ENCODE data around the gene FCN1.

DNA sequence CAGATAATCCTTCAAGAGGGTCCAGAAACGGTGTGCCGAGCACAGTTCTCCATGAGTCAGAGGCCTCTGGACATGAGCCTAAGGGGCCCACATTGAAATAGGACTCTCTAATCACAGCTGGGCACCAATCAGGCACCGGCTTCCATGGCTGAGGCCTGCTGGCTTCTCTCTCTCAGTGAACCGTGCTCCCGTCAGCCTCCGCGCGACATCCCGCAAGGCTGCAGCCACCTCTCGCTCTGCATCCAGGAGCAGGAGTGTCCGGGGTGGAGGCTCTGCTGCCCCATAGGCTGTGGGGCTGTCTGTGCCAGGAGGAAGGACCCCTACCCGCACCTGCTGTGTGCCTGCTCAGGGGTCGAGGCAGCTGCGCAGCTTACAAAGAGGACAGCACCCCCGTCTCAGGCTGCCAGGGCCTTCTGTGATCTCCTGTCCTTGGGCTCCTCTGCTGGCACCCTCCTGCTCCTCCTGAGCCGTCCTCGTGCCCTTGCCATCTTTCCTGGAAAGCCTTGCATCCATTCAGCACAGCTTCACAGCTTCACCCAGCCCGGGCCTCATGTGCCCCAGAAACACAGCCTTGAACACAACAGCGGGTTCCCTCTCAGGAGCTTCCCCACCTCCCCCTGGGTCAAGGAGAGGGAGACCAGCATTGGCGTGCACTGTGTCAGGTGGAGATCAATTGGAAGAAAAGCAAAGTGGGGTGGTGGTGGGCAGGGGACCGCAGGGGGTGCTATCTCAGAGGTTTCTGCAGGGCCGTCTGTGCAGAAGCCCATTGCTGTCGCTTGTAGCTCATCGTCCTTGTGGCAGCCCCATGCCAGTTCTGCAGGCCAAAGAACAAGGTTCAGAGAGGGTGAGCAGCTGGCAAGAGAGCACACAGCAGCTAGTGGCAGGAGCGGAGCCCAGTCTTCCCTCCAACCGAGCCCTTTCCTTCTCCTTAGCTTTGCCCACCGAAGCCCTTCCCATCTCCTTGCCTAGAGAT is 22.8 kb upstream of the FCN1 start:
- TF ChIP-seq CTCF (optimal IDR thresholded peaks at IDR 0.05 in 1 of 3, IDR thresholded peaks at IDR 0.05 in 1 of 3, conservative IDR thresholded peaks at IDR 0.05 in 1 of 3; ENCODE audit: extremely low read depth in 1 of 3, insufficient read depth in 2 of 3, low read length in 3 of 3) = no peak
- no peak for TF ChIP-seq EZH2 (IDR thresholded peaks at IDR 0.05; ENCODE audit: low read length)

Measured in keratinocyte (primary cell).